ENCODE data around the gene BTNL8. TPM values are rescaled to one million over a fixed set of nuclear protein-coding genes. Genes with fewer than 3 reads are reported as not detected.

The BTNL8 gene
- total and polyA plus RNA-seq, 5 experiments from 2014 or later, result not detected

DNA sequence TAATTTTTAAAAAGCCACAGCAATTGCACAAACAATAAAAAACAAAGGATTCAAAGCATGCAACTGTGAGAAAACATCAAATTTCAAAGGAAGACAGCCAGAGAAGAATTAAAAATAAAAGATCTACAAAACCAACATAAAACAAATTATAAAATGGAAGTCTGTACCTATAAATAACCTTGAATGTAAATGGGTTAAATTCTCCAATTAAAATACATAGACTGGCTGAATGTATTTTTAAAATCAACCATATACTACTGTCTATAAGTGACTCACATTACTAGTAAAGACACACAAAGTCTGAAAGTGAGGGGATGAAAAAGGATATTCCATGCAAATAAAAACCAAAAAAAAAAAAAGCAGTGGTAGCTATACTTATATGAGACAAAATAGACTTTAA is 33.7 kb downstream of the BTNL8 start:
- DNase-seq (no peak), ATAC-seq (no peak)
- Mint-ChIP-seq H3K36me3 (peaks cover under 1 to 32% (median 7%) of the 10 kb centered on the region in 3 donors), H3K9me3 (peaks cover 2 to 60% (median 17%) of the 10 kb centered on the region in 9 donors), H3K27ac (no peak overlapping the region), H3K4me1 (no peaks in the 10 kb centered on the region), H3K27me3 (peaks cover 20 to 46% (median 35%) of the 10 kb centered on the region in 5 donors), H3K4me3 (no peak overlapping the region)
- POLR2A ChIA-PET, result no interaction called here

DNA sequence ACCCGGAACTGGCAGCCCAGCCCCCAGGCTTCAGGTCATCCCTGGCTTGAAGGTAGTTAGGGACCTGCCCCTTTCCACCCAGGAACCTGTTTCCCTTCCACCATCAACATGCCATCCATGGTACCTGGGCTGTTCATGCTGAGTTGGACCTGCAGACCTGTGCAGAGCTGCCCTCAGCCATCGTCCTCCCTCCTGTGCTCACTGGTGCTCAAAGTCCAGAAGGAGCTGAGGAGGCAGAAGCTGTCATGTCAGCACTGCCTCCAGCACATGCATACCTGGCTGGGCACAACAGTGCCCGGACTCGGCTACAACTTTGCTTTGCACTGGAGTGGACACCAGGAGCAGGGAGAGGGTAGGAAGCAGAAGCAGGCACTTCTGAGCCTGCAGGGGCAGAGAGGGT is 36.2 kb downstream of the BTNL8 start:
- Mint-ChIP-seq H3K27me3 (peaks cover 16 to 47% (median 30%) of the 10 kb centered on the region in 5 donors), H3K4me1 (no peaks in the 10 kb centered on the region), H3K9me3 (peaks cover 15 to 67% (median 29%) of the 10 kb centered on the region in 9 donors), H3K27ac (no peak overlapping the region), H3K4me3 (no peak overlapping the region), H3K36me3 (peaks cover 5 to 37% (median 20%) of the 10 kb centered on the region in 3 donors)
- ATAC-seq (no peak), DNase-seq (no peak)
- POLR2A ChIA-PET, result no interaction called here

- ATAC-seq (no peak), DNase-seq (no peak)
- H3K36me3 Mint-ChIP-seq, result peaks cover 5 to 27% (median 20%) of the 10 kb centered on the region in 3 donors
- POLR2A ChIA-PET, result interaction anchor here (0.6 kb wide), 1 partner anchor 107 kb away, joined by 3 read pairs; no protein-coding TSS in a partner anchor
- peaks cover 15 to 50% (median 30%) of the 10 kb centered on the region in 5 donors for H3K27me3 Mint-ChIP-seq
- no peaks in the 10 kb centered on the region for H3K4me1 Mint-ChIP-seq
- H3K27ac Mint-ChIP-seq, result peak overlapping the region in 1 of 10 donors; percentile 62
- peaks cover 12 to 52% (median 29%) of the 10 kb centered on the region in 9 donors for H3K9me3 Mint-ChIP-seq
- H3K4me3 Mint-ChIP-seq, result no peak overlapping the region
These were observed 39.3 kb downstream of the BTNL8 start for GRCh38 chr5:180938294-180938693.

- H3K9me3 Mint-ChIP-seq, result no peaks in the 10 kb centered on the region
- H3K36me3 Mint-ChIP-seq, result no peaks in the 10 kb centered on the region
- POLR2A ChIA-PET, result no interaction called here
- peaks cover 0 to 7% (median 1%) of the 10 kb centered on the region in 5 donors for H3K27me3 Mint-ChIP-seq
- H3K27ac Mint-ChIP-seq, result no peak overlapping the region
- no peak overlapping the region for H3K4me3 Mint-ChIP-seq
- ATAC-seq (no peak), DNase-seq (no peak)
- H3K4me1 Mint-ChIP-seq, result peaks cover 0 to 4% (median 0%) of the 10 kb centered on the region in 4 donors
These were observed 51.5 kb downstream of the BTNL8 start for GRCh38 chr5:180950291-180950949.

GRCh38 chr5:180959661-180960060 is 60.7 kb downstream of the BTNL8 start:
- Mint-ChIP-seq H3K27me3 (peaks cover 0 to 2% (median 0%) of the 10 kb centered on the region in 5 donors), H3K4me1 (peaks cover 3 to 14% (median 13%) of the 10 kb centered on the region in 4 donors), H3K36me3 (no peaks in the 10 kb centered on the region), H3K4me3 (peak overlapping the region in 3 of 10 donors; percentile 12 to 36 (median 23)), H3K9me3 (no peaks in the 10 kb centered on the region), H3K27ac (peak overlapping the region in 3 of 10 donors; percentile 5 to 58 (median 20))
- ATAC-seq (no peak), DNase-seq (no peak)
- POLR2A ChIA-PET, result no interaction called here

DNA sequence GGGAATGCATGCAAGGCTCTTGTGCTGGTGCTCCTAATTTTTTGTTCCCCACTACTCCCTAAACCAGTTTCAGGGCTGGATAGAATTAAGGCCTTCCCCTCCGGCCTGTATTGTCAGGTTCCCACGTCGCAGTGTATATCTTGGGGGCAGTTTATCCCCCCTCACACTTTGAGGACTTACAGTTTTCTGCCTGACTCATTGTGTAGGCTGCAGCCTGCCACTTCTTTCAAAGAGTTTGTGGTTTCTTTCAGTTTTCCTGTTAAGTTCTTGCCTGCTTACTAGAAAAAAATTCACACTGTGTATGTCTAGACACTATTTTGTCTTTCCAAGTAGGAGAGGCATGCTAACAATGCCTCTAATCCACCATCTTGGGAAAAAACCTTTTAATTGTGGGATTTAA is 61.2 kb downstream of the BTNL8 start:
- peak overlapping the region in 5 of 10 donors; percentile 0 to 77 (median 41) for H3K27ac Mint-ChIP-seq
- POLR2A ChIA-PET, result no interaction called here
- peak in 2 of 10 donors; percentile 17 to 20 for DNase-seq
- peak; percentile 29 to 67 for ATAC-seq
- H3K27me3 Mint-ChIP-seq, result peaks cover 0 to 3% (median 0%) of the 10 kb centered on the region in 5 donors
- peaks cover 2 to 14% (median 13%) of the 10 kb centered on the region in 4 donors for H3K4me1 Mint-ChIP-seq
- H3K9me3 Mint-ChIP-seq, result no peaks in the 10 kb centered on the region
- no peaks in the 10 kb centered on the region for H3K36me3 Mint-ChIP-seq
- H3K4me3 Mint-ChIP-seq, result peak overlapping the region in 4 of 10 donors; percentile 12 to 67 (median 24)

- no peak overlapping the region for H3K4me3 Mint-ChIP-seq
- no peaks in the 10 kb centered on the region for H3K36me3 Mint-ChIP-seq
- H3K27ac Mint-ChIP-seq, result no peak overlapping the region
- peaks cover 0 to 4% (median 0%) of the 10 kb centered on the region in 9 donors for H3K9me3 Mint-ChIP-seq
- peaks cover 0 to 5% (median 0%) of the 10 kb centered on the region in 5 donors for H3K27me3 Mint-ChIP-seq
- POLR2A ChIA-PET, result no interaction called here
- ATAC-seq (no peak), DNase-seq (no peak)
- H3K4me1 Mint-ChIP-seq, result no peaks in the 10 kb centered on the region
These were observed 70.4 kb downstream of the BTNL8 start for GRCh38 chr5:180969406-180969805.

GRCh38 chr5:180970336-180970735 is 71.4 kb downstream of the BTNL8 start:
- H3K9me3 Mint-ChIP-seq, result peaks cover 0 to 4% (median 0%) of the 10 kb centered on the region in 9 donors
- H3K4me1 Mint-ChIP-seq, result peaks cover 0 to 6% (median 2%) of the 10 kb centered on the region in 4 donors
- DNase-seq (no peak), ATAC-seq (no peak)
- H3K4me3 Mint-ChIP-seq, result no peak overlapping the region
- H3K27me3 Mint-ChIP-seq, result peaks cover 0 to 3% (median 0%) of the 10 kb centered on the region in 5 donors
- no peak overlapping the region for H3K27ac Mint-ChIP-seq
- no peaks in the 10 kb centered on the region for H3K36me3 Mint-ChIP-seq
- POLR2A ChIA-PET, result no interaction called here

DNA sequence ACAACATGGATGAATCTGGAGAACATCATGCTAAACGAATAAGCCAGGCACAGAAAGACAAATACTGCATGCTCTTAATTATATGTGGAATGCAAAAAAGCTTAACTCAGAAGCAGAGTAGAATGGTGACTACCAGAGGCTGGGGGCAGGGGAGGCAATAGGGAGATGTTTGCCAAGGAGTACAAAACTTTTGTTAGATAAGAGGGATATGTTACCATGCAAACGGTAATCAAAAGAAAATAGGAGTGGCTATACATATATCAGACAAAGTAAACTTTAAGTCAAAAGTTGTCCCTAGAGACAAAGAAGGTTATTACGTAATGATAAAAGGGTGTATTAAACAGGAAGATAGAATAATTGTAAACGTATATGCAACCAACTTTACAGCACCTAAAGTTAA is 71.9 kb downstream of the BTNL8 start:
- POLR2A ChIA-PET, result no interaction called here
- Mint-ChIP-seq H3K36me3 (no peaks in the 10 kb centered on the region), H3K4me3 (no peak overlapping the region), H3K27me3 (peaks cover 0 to 2% (median 0%) of the 10 kb centered on the region in 5 donors), H3K27ac (no peak overlapping the region), H3K9me3 (peaks cover 0 to 4% (median 0%) of the 10 kb centered on the region in 9 donors), H3K4me1 (peaks cover 3 to 11% (median 7%) of the 10 kb centered on the region in 4 donors)
- no peak for DNase-seq
- no peak for ATAC-seq

DNA sequence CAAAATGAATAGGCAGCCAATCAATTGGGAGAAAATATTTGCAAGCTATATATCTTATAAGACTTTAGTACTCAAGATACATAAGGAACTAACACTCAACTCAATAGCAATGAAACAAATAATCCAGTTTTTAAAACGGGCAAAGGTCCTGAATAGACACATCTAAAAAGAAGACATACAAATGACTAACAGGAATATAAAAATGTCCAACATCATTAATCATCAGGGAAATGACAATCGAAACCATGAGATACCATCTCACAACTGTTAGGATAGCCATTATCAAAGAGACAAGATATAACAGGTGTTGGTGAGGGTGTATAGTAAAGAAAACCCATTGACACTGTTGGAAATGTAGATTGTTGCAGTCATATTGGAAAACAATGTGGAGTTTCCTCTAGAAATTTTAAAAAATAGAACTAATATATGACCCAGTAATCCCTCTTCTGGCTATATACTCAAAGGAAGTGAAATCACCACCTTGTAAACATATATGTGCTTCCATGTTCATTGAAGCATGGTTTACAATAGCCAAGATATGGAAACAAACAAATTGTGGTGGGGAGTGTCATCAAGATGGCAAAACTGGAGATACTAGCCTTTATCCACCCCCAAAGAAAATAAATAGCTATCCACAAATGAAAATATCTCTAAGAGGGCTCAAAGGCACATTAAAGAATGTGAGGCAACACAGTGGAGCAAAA is 75.8 kb downstream of the BTNL8 start:
- Mint-ChIP-seq H3K4me1 (peaks cover 5 to 24% (median 15%) of the 10 kb centered on the region in 4 donors), H3K36me3 (no peaks in the 10 kb centered on the region), H3K27ac (no peak overlapping the region), H3K9me3 (peaks cover 0 to 4% (median 0%) of the 10 kb centered on the region in 9 donors), H3K4me3 (no peak overlapping the region), H3K27me3 (no peaks in the 10 kb centered on the region)
- POLR2A ChIA-PET, result no interaction called here
- DNase-seq (no peak), ATAC-seq (no peak)

- ATAC-seq, result peak; percentile 39 to 43
- Mint-ChIP-seq H3K9me3 (peaks cover 0 to 4% (median 0%) of the 10 kb centered on the region in 9 donors), H3K4me1 (peaks cover 5 to 24% (median 15%) of the 10 kb centered on the region in 4 donors), H3K27ac (peak overlapping the region in 3 of 10 donors; percentile 38 to 60 (median 44)), H3K4me3 (no peak overlapping the region), H3K27me3 (no peaks in the 10 kb centered on the region), H3K36me3 (no peaks in the 10 kb centered on the region)
- POLR2A ChIA-PET, result no interaction called here
- DNase-seq, result no peak
These were observed 76.4 kb downstream of the BTNL8 start for GRCh38 chr5:180975338-180975737.

GRCh38 chr5:180976518-180976917 is 77.6 kb downstream of the BTNL8 start:
- Mint-ChIP-seq H3K27ac (peak overlapping the region; percentile 8 to 90 (median 66)), H3K4me3 (peak overlapping the region in 8 of 10 donors; percentile 26 to 67 (median 44))

GRCh38 chr5:180977852-180978251 is 78.9 kb downstream of the BTNL8 start:
- POLR2A ChIA-PET, result no interaction called here
- DNase-seq, result no peak
- no peak overlapping the region for H3K27ac Mint-ChIP-seq
- no peak for ATAC-seq
- H3K9me3 Mint-ChIP-seq, result peaks cover 0 to 4% (median 0%) of the 10 kb centered on the region in 9 donors
- H3K27me3 Mint-ChIP-seq, result peaks cover 0 to 18% (median 3%) of the 10 kb centered on the region in 5 donors
- H3K4me1 Mint-ChIP-seq, result peaks cover 5 to 24% (median 15%) of the 10 kb centered on the region in 4 donors
- H3K36me3 Mint-ChIP-seq, result no peaks in the 10 kb centered on the region
- no peak overlapping the region for H3K4me3 Mint-ChIP-seq

More at GRCh38 chr5:180976518-180976917, 77.6 kb downstream of the BTNL8 start:
- Mint-ChIP-seq H3K4me1 (peaks cover 5 to 24% (median 15%) of the 10 kb centered on the region in 4 donors), H3K36me3 (no peaks in the 10 kb centered on the region), H3K9me3 (peaks cover 0 to 4% (median 0%) of the 10 kb centered on the region in 9 donors), H3K27me3 (peaks cover 0 to 10% (median 3%) of the 10 kb centered on the region in 5 donors)
- peak in 4 of 10 donors; percentile 1 to 25 (median 11) for DNase-seq
- POLR2A ChIA-PET, result no interaction called here
- no peak for ATAC-seq
